ENCODE results near the gene RHOB.
"Not testable (repeated sequence)": the region's sequence is repeated elsewhere in the genome, so short reads cannot be mapped to it uniquely, and the experiment has no call there.

RHOB gene

DNA sequence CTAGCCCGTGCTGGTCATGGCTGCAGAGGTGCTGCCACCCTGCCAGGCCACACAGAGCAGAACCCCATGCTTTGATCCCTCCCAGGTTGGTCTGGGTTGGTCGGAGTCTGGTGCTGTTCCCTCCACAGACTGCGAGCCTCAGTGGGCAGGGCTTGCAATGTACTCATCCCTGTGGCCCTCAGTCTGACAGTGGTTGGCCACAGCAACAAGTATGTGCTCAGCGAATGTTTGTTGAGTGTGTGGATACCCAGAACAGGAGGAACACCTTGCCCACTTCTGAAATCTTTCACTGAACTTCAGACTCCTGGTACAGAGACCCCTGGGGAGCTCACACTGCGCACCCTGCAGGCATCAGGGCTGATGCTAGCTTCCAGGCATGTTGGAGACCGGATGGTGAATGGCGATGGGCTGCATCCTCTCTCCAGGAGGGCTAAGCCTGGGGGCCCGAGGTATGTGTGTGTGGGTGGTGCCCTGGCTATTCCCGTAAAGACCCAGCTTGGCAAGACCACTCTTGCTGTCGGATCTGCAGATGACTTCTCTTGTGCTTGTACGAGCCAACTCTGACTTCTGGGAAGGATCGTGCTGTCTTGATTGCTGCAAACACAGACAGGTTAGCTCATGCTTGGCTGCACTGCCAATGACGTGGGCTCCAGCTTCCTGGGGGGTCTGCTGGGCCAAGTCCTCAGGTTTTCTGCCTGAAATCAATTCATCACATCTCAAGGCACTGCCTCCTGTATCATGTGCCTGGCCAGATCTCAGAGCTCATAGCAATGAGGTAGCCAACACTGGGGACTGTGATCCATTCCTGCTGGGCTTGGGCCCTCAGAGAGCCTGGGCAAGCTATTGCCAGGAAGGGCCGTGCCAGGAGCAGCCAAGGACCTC, 43.7 kb downstream of the RHOB start:
- no peak for DNase-seq (ENCODE audit: low read depth in 2 of 2)

DNA sequence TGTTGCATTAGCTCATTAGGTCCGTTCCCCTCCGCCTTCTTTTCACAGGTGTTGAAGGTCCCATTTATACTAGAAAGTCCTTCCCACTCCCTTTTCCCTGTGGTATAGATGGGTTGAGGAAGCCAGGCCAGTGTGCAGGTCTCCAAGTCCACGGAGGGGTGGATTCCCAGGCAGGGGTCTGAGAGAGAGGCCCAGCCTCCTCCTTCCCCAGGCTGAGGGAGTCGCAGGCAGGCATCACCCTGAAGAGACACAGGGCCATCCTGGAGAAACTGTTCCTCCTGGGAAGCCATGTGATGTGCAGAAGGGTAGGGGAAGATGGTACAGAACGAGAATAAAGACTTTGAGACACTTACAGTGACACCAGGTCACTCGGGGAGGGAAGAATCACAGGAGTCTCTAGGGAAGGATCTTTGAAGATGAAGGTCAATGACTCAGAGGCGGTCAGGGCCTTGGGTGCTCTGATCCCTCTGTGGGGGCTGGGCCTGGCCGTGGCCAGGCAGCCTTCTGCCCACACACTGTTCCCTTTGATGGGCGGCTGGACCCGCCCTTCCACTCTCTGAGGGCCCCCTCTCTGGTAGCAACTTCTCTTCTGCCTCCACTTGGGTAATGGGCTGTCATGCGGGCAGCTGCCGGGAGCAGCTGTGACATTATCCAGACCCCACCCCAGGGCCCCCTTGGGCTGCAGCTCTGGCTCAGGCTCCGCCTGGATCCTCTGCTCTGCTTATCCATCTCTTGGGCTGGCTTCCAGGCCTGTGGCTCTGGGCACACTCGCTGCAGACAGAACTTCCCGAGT, 45.1 kb downstream of the RHOB start:
- DNase-seq (ENCODE audit: low read depth in 2 of 2), result no peak

DNA sequence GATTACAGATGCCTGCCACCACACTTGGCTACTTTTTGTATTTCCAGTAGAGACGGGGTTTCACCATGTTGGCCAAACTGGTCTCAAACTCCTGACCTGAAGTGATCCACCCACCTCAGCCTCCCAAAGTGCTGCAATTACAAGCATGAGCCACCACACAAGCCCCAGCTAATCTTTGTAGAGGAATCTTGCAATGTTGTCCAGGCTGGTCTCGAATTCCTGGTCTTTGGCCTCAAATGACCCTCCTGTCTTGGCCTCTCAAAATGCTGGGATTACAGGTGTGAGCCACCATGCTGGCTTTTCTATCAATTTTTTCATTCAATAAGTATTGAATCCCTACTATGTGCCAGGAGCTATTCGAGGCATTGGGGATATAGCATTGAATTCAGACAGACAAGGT, 46.2 kb downstream of the RHOB start:
- DNase-seq (ENCODE audit: low read depth in 2 of 2), result not testable (repeated sequence)

DNA sequence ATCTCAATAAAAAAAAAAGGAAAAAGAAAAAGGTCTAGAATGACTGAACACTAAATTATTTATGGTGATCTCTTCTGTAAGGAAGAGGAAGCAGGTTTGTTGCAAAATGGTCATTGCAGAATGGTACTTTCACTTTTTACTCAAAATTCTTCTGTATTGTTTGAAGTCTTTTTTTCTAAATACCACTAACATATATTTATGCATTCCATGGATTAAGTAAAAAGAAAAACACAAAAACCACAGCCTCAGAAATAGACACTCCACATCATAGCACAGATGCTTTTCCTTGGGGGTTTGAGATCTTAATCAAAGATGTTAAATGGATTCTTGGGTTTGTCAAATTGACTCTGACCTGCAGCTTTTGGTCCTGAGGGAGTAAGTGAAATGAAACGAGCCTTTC, 47.4 kb downstream of the RHOB start:
- no peak for DNase-seq (ENCODE audit: low read depth in 2 of 2)

DNA sequence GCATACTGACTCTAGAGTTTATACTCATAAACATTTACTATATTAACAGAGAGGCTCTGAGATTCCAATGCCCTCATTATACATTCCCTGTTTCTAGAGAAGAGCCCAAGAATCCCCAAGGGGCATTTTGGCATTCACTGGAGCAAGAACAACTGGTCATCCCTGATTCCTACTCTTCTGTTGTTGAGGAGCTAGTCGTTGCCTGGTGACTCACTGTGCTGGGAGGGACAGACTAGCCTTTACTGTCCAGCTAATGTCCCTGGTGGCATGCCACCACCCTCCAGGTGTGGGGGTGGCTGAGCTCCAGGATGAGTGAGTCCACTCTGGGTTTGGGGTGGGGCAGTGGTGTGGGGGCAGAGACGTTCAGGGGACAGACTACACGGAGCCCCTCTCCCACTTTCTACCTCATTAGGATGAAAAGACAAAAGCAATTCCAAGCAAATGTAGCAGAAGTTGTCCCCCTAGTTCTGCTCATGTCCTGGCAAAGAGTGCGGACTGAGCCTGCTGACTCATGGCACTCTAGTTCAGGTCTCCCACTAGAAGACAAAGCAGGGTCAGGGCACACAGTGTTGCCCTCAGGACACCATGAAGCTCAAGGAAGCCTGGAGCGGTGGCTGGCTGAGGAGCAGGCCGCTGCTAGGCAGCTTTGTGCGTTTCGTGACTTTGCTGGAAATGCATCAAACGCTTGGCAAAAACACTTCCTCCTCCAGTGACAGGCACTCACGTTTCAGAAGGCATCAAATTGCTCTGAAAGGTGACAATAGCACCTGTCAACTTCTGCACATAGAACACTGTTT, 49.4 kb downstream of the RHOB start:
- no peak for DNase-seq (ENCODE audit: low read depth in 2 of 2)

DNA sequence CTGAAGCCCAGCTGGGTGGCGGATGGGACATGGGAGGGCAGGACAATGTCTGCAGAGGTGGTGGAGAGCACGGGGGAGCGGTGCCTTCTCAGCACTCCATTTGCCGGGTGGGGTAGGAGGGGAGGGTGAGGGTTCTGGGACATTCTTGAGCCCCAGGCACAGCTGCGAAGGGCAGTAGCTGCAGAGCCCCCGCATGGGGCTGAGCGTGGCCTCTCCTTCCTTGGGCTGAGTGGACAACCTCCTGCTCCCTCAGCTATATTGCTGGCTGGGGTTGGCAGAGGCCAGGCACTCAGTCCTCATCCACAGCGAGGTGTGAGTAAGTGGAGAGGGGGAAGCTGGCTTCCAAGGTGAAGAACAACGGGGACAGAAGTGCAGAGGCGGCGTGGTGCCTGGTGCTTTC, 50.1 kb downstream of the RHOB start:
- no peak for DNase-seq (ENCODE audit: low read depth in 2 of 2)
